Spinal cord (tissue), 4 donors: ENCODE data around the gene RBP3. TPM values are rescaled to one million over a fixed set of nuclear protein-coding genes. Genes with fewer than 3 reads are reported as not detected.

Source experiments
- polyA plus RNA-seq, 2 donors: library from polyadenylated mRNA; unstranded; fragments of 120-200 nt; gene quantifications; one replicate each; pipeline ENCODE4 v1.2.1, GENCODE V29; 2013; ENCODE audit not compliant: insufficient read length in 2 of 2
- total RNA-seq, 2 donors: library from RNA; depleted of rRNA in 1 of 2; stranded (reverse); fragments of 120-200 nt in 1 of 2; fragments of >200 nt in 1 of 2; gene quantifications; one replicate each; pipeline versions ENCODE4 v1.2.3 to v1.2.4, GENCODE V29; 2013 to 2014

RBP3 gene
- total and polyA plus RNA-seq, 4 donors, result 0.29 to 0.41 TPM; not detected in 2

Other genes starting within 250 kb of the RBP3 start
- 1 to 10 TPM; 6.4 to 6.6 TPM for gene GDF10, start 48.2 kb upstream of the RBP3 start, total RNA-seq
- gene GDF10, start 48.2 kb upstream of the RBP3 start, polyA plus RNA-seq, result 10 to 100 TPM in 1 of 2 donors, 1 to 10 TPM in 1; 7.4 to 11.2 TPM
- gene GDF2, start 25.9 kb upstream of the RBP3 start, total RNA-seq, result not detected
- under 1 TPM in 1 of 2 donors, not detected in 1; 0.13 TPM for gene GDF2, start 25.9 kb upstream of the RBP3 start, polyA plus RNA-seq
- 1 to 10 TPM; 4.5 to 8.2 TPM for gene ZNF488, start 35.9 kb downstream of the RBP3 start, total RNA-seq
- gene ZNF488, start 35.9 kb downstream of the RBP3 start, polyA plus RNA-seq, result 10 to 100 TPM; 32.5 to 39.6 TPM
- under 1 TPM; 0.17 to 0.20 TPM for gene ANXA8, start 135.8 kb downstream of the RBP3 start, total RNA-seq
- not detected for gene ANXA8, start 135.8 kb downstream of the RBP3 start, polyA plus RNA-seq
- gene FAM25G, start 143.3 kb downstream of the RBP3 start, total RNA-seq, result not detected
- not detected for gene FAM25G, start 143.3 kb downstream of the RBP3 start, polyA plus RNA-seq
- 10 to 100 TPM in 1 of 2 donors, 1 to 10 TPM in 1; 1.7 to 13.8 TPM for gene AGAP9, start 175.3 kb downstream of the RBP3 start, total RNA-seq
- gene AGAP9, start 175.3 kb downstream of the RBP3 start, polyA plus RNA-seq, result 10 to 100 TPM in 1 of 2 donors, 1 to 10 TPM in 1; 8.7 to 17.3 TPM